Stimulated activated CD8-positive, alpha-beta memory T cell treated with anti-CD3 and anti-CD28 coated beads, Interleukin-4, amount 100 ng/mL, for 24 hours (primary cell): ENCODE data around the gene TMEM250.
"Not testable (repeated sequence)": the region's sequence is repeated elsewhere in the genome, so short reads cannot be mapped to it uniquely, and the experiment has no call there.

ENCODE experiments used
- DNase-seq: peaks from one replicate; pipeline ENCODE4 v3.0.0-alpha.2; 2020; ENCODE audit warnings: low read depth

TMEM250 gene

DNA sequence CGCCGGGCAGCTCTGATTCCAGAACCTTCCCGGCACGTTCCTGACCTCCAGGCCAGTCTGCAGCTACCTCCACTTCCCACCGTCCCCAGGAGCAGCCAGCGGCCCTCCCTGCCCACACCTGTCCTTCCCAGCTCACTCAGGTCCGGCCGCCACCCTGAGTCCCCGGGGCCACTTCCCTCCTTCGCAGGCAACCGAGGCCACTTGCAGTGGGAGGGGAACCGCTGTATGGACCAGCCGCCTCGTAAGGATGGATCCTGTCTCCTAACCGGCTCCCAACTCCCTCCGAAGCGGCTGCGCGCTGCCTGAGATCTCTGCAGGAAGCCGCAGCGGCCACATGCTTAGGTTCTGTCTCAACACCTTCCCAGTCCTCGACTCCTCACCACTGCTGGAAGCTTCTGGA is 7.5 kb downstream of the TMEM250 start:
- no peak for DNase-seq

DNA sequence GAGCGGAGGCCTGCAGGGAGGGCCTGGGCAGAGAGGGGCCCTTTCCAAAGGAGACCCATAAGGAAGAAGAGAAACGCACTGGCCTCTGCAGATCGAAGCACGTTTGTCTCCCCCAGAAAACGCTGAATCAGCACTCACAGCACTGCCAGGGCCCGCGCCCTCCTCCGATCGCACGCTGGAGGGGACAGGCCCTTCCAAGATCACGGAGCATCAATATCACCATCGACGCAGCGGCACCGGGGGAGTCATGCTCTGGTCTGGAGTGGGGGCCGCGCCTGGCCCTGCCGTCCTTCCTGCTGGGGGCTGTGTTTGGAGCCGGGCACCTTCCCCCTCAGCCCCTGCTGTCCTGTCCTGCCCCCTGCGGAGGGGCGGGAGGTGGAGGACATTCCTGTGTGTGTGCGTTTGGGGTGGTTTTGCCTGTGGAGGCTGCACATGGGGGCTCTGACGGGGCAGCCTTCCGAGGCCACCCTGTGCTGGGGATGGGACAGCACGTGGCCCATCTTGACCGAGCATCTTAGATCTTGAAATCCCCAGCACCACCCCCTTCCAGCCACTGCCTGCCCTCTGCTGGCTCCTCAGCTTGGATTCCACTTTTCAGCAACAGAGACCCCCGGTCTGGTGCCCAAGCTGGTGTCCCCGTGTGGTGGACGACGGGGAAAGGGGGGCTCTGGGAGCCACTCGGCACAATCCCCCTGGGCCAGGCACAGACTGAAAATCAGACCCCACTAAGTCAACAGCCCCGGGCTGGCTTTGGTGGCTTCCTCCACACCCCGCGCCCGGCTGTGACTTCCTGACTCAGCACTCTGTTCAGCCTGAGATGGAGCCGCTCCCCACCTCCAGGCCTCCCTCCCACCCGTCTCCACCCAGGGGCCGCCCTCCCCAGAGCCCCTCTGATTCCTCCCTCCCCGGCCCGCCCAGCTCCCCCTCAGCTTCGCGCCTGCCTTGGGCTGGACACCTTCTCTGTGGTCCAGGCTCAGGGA is 8.3 kb downstream of the TMEM250 start:
- no peak for DNase-seq

DNA sequence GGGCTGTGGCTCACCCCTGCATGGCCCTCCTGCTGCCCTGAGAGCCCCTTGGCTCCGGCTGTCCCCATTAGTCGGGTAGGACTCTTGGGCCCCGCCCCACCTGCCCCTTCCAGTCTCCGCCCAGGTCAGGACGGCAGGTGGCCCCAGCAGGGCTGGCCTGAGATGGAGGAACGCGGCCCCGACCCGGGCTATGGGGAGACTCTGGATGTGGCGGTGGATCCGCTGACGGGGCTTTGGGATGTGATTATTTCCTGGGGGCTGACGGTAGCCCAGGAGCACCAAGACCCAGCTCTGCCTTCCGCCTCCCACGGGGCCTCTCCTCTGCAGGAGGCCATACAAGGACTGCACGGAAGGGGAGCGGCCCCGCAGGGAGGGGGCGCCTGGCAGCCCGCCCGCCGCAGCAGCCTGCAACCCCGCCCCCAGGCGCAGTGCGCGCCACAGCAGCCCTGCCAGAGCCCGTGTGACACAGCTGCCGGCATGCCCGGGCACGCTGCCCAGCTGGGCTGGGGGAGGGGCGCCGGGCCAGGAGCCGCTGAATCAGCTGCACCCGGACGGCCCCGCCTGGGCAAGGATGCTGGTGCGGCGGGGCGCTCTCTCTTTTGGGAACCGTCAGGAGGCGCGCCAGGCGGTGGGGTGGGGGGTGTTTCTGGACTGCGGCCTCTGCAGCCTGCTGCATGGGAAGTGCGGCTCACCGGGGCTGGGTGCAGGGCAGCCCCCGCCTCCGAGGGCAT is 9.2 kb downstream of the TMEM250 start:
- DNase-seq, result peak; percentile 87

DNA sequence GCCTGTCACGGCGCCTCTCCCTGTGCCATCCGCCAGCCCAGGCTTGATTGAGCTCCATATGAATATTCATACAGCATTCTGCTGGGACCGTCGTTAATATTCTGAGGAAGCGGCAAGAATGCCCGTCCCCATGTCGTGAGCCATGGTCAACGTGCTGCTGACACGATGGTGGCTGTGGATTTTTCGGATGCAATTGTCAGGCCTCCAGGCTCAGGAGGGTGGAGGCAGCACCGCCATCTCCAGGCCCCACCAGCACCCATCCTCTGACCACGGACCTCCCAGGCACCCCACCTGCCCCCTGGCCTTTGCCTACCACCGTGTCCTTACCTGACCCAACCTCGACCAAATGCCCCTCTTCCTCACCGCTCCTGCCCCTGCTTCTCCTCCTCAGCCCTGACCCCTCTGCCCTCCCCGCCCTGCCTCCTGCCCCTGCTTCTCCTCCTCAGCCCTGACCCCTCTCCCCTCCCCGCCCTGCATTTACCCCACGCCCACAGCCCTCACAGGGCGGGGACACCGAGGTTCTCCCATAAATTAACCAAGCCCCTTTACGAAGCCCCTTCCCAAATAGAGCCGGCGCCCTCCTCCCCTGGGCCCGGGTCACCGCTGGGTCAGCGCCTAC is 9.9 kb downstream of the TMEM250 start:
- no peak for DNase-seq

DNA sequence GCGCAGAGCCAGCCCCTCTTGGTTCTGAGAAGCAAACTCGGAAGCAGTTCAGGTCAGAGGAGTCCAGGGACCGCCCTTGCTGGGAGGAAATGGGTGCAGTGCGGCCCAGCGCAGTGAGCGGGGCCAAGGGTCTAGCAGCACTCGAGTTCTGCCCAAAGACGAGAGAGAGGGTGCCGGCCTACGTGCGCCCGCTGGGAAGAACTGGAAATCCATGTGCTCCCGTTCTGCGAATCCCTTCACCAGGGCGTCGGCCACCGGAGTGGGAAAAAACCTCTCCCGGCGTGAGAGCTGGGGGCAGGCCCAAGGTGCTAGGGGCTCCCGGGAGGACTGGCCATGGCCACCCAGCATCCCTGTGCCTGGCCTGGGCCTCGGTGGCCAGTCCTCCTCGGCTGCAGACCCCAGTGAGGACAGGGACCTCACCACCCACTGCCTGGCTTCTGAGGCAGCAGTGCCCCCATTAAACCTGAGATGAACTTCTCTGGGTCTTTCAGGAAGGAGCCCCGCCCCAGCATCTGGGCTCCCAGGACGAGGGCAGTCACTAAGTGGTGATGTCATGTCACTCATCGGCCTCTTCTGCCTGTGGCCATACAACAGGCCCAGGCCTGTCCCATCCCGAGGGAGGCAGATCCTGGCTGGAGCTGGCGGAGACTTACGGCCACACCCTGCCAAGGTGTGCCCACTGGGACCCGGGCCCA is 10.6 kb downstream of the TMEM250 start:
- no peak for DNase-seq

DNA sequence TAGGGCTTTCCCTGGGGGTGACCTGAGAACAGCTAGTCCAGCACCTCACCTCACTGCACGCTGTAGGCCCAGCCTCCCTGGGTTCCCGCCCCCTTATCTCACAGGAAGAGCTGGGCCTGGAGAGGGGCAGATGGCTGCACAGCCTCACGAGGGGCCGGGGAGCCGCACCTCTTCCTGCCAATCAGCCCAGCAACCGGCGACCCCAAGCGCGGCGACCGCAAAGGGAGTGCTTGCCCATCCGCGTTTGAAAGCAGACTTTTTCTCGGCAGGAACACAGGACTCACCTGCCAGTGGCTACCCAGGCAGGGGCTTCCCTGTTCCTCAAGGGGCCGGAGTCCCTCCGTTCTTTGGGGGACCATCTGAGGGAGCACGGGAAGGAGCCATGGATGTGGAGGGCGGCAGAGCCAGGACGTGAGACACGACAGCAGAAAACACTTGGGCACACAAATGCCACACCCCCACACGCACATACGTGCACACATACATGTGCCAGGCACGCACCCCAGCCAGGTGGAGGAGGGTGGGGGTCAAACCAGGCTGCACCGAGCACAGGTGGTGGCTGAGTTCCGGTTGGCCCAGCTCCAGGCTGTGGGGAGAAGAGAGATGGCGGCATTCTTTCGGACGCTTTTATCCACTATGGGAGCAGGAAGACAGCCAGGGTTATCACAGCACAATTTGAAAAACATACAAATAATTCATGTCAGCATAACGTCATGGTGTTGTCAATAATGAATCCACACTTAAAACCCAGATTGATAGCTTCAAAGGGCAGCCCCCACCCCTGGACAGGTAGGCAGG is 11.3 kb downstream of the TMEM250 start:
- DNase-seq, result peak; percentile 27

DNA sequence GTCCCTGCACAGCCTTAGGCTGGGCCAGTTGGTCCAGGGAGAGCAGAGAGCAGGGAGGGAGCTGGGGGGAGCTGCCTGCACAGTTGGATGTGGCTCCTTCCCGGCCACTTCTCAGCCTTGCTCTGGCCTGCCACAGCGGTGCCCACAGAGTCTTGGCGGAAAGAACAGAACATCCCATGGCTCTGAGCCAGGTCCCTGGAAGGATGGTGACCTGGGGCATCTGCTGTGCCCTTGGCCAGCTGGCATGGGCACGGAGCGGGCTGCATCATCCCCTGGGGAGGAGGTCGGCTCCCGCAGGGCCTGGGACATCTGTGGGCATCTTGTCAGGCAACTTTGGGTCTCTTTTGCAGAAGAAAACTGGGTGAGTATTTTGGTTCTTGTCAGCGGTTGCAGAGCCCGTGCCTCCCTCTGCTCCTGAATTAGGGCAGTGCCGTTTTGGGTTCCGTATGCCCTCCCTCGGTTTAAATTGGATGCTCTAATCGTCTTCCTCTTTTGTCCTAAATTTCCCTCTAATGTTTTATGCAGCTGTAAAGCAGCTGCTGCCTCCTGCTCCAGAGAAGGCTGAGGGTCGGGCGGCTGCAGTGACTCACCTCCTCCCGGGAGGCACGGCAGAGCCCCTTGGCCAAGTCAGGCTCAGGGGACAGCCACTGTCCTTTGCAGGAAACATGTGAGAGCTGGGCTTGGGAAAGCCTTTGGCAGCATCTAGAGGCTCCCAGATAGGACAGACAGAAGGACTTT is 13.1 kb downstream of the TMEM250 start:
- no peak for DNase-seq

DNA sequence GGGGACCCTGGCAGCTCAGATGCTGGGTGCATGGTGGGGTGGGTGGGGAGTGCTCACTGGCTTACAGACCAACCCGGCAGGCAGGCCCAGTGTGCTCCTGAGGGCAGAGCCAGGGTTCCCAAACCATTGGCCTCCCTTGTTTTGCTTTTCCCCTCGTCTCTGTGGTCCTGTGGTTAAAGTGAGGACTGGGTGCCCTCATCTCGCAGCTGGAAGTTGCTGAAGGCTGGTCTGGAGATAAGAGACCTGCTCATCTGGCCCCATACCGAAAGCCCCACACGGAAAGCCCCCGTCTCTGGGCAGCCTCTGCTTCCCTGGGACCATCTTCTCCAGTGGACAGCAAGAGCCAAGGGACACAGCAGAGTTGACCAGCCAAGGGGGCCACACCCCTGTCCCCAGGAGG is 13.8 kb downstream of the TMEM250 start:
- DNase-seq, result no peak

DNA sequence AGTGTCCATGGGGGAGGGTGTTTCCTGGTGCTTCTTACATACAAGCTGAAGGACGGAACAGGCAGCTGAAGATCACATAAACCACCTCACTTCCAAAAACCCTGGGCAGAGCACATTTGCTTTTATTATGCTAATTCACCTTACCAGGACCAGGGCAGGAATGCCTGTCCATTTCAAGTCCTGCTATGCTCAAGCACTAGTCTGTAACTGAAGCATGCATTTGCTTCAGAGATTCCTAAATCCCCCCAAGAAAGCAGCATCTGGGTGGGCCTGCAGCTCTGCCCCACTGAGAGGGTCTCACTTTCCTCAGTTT is 14.2 kb downstream of the TMEM250 start:
- no peak for DNase-seq

DNA sequence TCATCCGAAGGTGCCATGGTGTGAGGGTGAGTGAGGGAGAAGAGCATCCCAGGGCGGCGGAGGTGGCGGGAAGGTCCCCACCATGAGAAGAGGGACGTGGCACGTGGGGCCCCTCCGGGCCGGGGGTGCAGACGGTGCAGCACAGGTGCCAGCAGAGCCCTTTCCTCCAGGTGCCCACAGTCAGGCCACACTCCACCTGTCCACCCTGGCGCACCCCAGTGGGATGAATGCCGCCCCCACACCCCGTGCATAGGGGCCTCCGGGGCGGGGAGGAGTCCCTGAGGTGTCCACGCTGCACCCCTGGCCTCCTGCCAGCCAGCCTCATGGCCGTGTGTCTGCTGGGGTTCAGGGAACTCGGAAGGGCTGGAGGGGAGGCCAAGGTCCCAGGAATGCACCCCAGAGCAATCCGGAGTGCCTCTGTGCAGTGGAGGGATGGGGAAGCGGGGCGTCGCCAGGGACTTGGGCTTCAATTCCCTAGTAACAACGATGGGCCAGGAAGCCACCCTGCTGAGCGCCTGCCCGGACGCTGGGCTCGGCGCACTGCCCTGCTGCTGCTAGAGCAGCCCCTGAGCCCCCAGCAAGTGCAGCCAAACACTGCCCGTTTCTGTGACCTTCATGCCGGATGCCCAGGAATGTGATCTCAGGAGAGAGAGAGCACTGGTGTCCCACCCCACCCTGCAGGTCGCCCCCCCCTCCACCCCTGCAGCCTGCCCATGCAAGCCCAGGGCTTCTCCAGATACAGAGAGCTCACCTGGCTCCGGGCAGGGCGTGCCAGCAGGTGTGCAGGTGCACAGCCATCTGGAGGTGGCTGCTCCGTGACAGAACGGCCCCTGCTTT is 14.8 kb downstream of the TMEM250 start:
- no peak for DNase-seq

DNA sequence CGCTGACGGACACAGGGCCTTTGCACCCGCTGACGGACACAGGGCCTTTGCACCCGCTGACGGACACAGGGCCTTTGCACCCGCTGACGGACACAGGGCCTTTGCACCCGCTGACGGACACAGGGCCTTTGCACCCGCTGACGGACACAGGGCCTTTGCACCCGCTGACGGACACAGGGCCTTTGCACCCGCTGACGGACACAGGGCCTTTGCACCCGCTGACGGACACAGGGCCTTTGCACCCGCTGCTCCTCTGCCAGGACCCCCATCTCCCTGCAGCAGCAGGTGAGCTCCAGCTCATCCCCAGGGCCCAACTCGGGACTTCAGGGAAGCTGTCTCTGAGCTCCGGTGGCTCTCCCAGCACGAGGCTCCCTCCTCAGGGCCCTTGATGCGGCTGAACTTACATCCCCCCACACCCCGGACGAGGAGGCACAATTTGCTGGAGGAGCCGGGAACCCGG is 17.0 kb downstream of the TMEM250 start:
- not testable (repeated sequence) for DNase-seq

DNA sequence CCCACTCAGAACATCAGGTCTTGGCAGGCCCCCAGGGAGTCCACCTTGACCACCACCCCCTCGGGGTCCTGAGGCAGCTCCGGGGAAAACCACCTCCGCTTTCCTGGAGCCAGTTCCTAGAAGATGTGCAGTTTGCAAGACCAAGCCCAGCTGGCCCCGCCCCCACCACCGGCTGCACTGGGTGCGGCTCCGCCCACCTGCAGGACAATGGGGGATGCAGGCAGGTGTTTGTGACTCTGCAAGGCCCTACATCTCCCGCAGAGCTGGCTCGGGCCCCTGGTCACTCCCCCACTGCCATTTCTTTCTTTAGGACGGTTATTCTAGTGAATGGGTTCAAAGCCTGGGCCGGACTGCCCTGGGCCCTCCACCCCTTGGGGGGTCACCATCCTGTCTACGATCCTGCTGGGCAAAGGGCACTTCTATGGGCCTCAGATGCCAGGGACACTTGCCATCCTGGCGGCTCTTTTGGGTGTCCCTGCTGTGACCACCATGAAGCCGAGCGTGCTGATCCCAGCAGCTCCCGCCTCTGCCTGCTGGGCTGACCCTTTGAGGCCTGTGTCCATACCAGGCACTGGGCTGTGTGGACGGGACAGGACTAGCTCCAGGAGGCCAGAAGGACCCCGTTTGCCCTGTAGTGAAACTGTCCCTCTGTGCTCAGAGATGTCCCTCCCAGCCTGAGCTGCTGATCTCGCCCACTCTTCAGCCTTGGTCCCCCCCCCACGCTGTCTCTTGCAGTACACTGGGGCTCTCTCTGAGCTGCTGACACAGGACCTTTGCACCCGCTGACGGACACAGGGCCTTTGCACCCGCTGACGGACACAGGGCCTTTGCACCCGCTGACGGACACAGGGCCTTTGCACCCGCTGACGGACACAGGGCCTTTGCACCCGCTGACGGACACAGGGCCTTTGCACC is 17.7 kb downstream of the TMEM250 start:
- DNase-seq, result no peak

DNA sequence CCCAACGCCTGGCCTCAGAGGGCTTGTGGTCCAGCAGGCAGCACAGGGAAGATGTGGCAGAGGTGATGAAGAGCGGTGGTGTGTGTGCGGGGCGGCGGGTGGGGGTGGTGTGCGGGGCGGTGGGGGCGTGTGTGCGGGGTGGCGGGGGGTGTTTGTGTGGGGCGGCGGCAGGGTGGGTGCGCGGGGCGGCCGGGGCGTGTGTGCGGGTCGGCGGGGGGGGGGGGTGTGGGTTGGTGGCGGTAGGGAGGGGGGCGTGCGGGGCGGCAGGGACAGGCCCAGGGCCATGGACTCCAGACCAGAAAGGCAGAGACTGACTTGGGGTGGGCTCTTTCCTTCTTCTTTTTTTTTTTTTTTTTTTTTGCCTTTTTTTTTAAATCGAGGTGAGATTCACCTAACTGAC is 19.1 kb downstream of the TMEM250 start:
- no peak for DNase-seq

DNA sequence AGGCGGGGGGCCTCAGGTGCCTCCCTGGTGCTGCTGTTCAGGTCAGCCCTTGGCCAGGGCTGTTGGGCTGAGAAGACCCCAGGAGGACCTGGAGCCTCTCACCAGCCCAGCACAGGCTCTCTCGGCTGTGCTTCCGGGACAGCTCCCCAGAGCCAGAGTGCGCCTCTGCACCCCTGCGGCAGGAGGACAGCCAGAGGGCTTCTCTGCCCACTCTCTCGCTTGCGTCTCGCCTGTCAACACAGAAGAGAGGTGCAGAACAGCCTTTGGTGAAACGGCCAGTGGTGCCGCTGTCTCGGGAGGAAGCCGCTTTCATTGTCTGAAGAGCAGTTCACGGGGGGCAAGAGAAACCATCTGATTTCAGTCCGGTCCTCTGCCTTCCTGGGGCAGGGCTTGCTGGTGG is 19.8 kb downstream of the TMEM250 start:
- no peak for DNase-seq

DNA sequence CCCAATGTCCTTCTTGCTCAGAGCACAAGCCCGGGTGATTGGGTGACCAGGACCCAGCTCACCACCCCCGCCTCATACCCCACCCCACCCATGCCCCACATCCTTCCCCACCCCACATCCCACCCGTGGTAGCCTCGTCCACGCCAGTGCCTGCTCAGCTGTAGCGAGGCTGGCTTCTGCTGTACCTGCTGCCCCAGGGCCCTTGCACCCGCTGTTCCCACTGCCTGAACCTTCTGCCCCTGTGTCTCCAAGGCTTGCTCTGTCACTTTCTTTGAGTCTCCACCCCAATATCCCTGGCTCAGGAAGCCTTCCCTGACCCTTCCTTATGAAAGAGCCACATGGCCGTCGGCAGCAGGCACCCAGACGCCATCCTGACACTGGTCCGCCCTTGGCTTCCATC is 20.5 kb downstream of the TMEM250 start:
- DNase-seq, result no peak

DNA sequence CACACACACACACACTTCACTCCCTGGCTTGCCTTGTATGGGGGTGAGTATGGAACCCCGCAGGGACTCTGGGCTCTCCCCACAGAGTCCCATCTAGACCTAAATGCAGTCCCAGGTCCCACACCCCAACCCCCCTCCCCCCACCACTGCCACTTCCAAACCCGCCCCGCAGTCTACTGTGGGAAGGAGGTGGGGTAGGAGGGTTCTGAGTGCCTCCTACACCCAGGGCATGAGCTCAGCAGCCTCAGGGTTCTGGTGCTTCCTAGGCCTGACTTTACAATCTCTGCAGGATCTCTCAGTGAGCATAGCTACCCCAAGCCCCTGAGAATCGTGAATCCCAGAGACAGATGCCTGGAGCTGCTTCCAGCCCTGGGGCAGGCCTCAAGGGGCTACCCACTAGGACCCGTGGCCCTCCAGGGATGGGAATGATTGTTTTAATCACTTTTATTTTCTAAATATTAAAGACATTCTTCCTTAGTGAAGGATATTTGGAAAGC is 22.1 kb downstream of the TMEM250 start:
- DNase-seq, result no peak

DNA sequence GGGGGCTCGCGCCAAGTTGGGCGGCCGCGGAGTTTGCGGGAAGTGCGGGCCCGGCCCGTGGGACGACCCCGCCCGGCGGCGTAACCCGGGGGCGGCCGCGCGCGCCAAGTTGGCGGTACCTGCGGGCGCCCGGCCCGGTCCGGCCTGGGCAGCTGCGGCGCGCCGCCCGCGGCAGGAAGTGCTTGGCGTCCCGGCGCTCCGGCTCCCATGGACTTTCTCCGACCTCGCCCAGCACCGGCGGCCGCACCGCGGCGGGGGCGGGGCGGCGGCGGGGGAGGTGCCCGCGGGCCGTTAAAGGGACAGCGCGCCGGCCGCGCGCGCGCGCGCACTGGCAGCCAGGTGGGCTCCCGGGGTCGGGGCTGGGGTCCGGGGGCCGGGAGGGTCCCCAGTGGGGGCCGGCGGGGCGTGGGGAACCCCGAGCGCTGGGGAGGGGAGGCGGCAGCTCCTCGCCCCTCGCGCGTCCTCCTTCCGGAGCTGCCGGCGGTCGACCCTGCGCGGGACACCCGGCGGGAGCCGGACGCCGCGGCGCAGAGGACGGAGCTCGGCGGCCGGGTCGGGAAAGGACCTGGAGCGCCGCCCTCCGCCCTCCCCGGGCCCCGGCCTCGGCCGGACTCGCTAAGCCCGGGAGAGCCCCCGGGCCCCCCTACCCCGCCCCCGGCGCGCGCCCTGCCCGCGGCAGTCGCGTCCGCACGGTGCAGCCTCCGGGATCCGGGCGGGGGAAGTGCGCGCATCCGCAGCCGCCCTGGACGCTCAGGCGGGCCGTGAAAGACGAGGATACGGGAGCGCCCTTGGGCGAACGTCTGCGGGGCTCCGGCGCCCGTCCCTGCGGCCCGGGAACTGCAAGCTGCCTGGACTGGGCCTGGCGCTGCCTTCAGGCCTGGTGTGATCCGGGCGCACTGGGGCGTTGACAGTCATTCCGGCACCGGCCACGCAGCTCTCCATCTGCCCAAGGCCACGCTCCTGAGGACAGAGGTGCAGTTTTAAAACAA is 23.3 kb downstream of the TMEM250 start, which contains the start of gene NACC2:
NACC2 (minus strand) TSS at position 220 of the 989 bp plus-strand sequence. CDS start 44,768 bp downstream, outside the sequence.
- DNase-seq, result no peak
